GM12891 (cell line): ENCODE data around the gene KCTD1.

ENCODE experiments used
- DNase-seq: peaks from one replicate; pipeline ENCODE4 v3.0.0; 2011; ENCODE audit warnings: low spot score; ENCODE audit not compliant: insufficient read length
- FAIRE-seq: peaks from 2 replicates; lab custom pipeline; 2011; peaks lifted over from hg19 to GRCh38; lab: Jason Lieb, UNC
- PAX5 ChIP-seq: IDR thresholded peaks from 2 replicates; pipeline ENCODE4 v1.6.1; 2011; ENCODE audit warnings: low read length, moderate library complexity, mild to moderate bottlenecking; ENCODE audit not compliant: insufficient read depth, severe bottlenecking
- POLR2A ChIP-seq: IDR thresholded peaks from 2 replicates; pipeline ENCODE4 v1.6.1; 2011; ENCODE audit warnings: low read depth, low read length, control low read depth
- POLR2AphosphoS5 ChIP-seq: IDR thresholded peaks from 2 replicates; pipeline ENCODE4 v1.6.1; 2011; ENCODE audit warnings: low read depth, low read length, control low read depth
- POU2F2 ChIP-seq: IDR thresholded peaks from 2 replicates; pipeline ENCODE4 v1.6.1; 2011; ENCODE audit warnings: low read depth, mild to moderate bottlenecking, control low read depth, low read length, moderate library complexity
- SPI1 ChIP-seq: IDR thresholded peaks from 2 replicates; pipeline ENCODE4 v1.6.1; 2011; ENCODE audit warnings: low read depth, low read length, control low read depth
- TAF1 ChIP-seq: IDR thresholded peaks from 2 replicates; pipeline ENCODE4 v1.6.1; 2011; ENCODE audit warnings: low read depth, low read length, control low read depth

KCTD1 gene

GRCh38 chr18:26536664-26537063 is 11.7 kb downstream of the KCTD1 start:
- no peak for FAIRE-seq
- no peak for DNase-seq
- TF ChIP-seq SPI1 (no peak), POLR2A (no peak), PAX5 (no peak)

DNA sequence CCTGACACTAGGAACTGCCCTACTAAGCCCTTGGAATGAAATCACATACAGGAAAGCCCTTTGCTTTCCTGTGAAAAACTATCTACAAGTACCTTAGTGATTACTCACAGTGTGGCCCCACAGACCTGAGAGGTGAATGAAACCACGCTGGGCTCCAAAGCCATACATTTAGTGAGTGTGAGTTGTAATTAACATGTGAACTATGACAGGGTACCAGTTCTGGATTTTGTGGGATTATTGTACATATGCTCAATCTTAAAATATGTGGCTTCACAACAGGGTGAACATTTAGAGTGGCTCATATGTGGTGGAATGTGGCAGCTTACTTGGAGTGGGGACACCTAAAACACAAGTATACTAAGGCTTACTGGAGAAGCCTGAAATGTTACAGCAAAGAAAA is 12.3 kb downstream of the KCTD1 start:
- FAIRE-seq, result no peak
- DNase-seq, result no peak
- TF ChIP-seq SPI1 (no peak), PAX5 (no peak), POU2F2 (no peak), POLR2A (no peak), TAF1 (no peak), POLR2AphosphoS5 (no peak)

- no peak for TF ChIP-seq POLR2A
- no peak for TF ChIP-seq POLR2AphosphoS5
- TF ChIP-seq SPI1, result no peak
- no peak for TF ChIP-seq POU2F2
- TF ChIP-seq PAX5, result no peak
- no peak for TF ChIP-seq TAF1
- no peak for FAIRE-seq
Observed at GRCh38 chr18:26535630-26536029, 12.7 kb downstream of the KCTD1 start.

DNA sequence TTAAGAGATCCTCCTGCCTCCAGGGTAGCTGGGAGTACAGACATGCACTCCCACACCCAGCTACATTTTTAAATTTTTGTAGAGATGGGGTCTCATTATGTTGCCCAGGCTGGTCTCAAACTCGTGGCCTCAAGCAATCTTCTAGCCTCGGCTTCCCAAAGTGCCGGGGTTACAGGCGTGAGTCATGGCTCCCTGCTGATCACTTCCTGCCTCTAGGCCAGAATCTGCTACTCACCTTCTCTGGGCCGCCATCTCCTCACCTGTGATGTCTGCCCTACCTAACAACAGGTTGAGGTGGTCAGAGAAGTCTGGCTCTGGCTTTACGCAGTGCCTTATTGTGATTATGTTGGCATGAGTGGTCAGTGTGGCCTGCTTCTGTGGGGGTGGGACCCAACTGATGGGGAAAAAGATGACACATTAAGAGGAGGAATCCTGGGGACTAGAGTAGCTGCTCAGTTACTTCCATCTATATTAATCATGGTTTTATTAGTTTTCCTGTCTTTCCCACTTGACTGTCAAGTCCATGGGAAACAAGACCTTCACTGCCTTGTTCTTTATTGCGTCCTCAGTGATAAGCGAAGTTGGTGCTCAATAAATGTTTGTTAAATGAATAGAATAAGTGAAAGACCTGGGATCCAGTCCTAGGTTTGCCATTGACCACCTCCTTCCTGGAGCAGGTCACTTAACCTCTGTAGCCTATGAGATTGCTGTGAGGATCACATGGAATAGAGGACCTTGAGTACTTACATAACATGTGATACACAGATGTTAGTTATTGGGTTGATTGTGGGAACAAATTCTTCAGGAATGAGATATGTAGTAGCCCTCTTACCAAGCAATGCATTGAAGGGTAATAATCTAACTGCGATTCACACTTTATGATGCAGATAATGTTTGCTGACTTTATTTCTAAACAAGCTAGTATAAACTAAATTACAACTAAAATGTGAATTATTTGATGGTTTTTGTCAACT is 15.7 kb downstream of the KCTD1 start:
- TF ChIP-seq SPI1 (no peak), POLR2A (no peak), PAX5 (no peak)
- DNase-seq, result no peak
- no peak for FAIRE-seq

More at GRCh38 chr18:26535630-26536029, 12.7 kb downstream of the KCTD1 start:
- DNase-seq, result no peak

GRCh38 chr18:26531605-26532298 is 16.6 kb downstream of the KCTD1 start:
- DNase-seq (no peak), FAIRE-seq (no peak)
- no peak for TF ChIP-seq POLR2AphosphoS5
- TF ChIP-seq POU2F2, result no peak
- no peak for TF ChIP-seq SPI1
- TF ChIP-seq PAX5, result no peak
- TF ChIP-seq TAF1, result no peak
- TF ChIP-seq POLR2A, result no peak

GRCh38 chr18:26526966-26527234 is 21.5 kb downstream of the KCTD1 start:
- TF ChIP-seq PAX5 (no peak), POLR2AphosphoS5 (no peak), POLR2A (no peak), SPI1 (no peak), POU2F2 (no peak), TAF1 (no peak)
- DNase-seq (no peak), FAIRE-seq (no peak)

DNA sequence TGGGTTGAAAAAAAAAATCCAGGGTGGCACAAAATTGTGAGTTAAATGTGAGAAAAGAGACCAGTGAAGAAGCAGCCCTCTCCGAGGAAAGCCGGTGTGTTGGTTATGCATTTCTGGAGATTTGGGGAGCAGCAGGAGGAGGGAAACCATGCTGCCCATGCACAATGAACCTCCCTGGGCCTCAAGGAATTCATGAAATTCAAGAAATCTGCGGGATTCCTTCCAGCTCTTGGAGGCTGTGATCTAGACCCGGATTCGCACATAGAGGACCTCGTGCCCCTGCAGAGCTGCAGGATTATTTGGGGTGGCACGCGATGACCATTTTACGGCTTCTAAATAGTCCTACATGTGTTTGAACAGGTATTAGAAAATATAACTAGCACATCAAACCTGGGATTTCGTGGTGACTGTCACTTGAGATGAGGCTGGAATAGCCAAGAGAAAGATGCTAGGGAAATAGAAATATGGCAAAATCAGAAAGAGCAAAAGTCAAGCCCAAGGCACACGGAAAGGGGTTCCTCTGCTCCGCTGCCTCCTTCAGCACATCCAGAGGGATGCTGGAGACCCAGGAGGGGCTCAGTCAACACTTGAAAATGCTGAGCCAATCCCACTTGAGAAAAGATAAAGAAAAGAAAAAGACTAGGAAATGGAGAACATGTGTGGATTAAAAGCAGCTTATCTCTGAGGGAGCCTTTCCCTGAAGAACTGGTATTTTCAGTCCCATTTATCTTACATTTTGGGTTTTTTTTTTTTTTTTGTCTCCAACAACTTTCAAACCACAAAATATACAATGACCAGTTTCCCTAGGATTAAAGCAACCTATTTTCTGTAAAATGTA is 22.0 kb downstream of the KCTD1 start:
- no peak for DNase-seq
- FAIRE-seq, result no peak
- TF ChIP-seq SPI1 (no peak), POLR2A (no peak), POLR2AphosphoS5 (no peak), POU2F2 (no peak), PAX5 (no peak), TAF1 (no peak)

DNA sequence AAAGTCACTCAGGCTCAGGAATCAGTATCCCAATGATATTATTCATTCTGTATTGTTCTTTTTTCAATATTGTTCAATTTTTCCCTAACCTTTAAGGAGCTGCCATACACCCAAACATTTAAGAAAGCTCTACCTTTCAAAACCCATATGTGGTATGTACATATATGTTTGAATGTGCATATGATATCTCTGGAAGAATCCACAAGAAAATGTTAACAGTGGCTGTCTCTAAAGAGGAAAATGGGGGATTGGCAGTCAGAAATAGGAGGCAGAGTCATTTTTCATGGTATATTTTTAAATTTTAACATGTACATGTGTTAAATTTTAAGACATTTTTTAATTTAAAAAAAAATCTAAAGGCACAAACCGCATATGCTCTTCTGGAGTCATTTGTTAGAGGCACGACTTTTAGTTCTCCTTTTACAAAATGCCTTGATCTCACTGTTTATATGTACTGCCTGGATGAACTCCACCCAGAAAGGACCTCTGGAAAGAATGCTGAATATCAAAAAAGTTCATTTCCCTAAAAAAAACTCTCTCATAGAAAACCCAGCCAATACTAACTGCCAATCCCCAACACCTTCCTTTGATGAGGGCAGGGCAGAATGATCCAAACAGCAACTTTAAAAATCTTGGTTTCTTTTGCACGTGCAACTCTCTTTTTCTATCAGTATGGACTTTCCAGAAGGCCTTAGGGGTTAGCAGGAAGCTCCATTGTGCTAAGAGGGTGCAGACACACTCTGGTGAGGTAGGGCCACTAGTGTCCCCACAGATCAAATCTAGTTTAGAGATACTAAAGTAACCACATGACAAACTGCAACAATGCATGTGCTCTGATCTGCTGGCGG is 23.6 kb downstream of the KCTD1 start:
- no peak for TF ChIP-seq SPI1
- no peak for TF ChIP-seq TAF1
- TF ChIP-seq POLR2A, result no peak
- no peak for TF ChIP-seq PAX5
- TF ChIP-seq POLR2AphosphoS5, result no peak
- no peak for TF ChIP-seq POU2F2
- DNase-seq (no peak), FAIRE-seq (no peak)
